ENCODE measurements around the gene PRPF8. TPM values are rescaled to one million over a fixed set of nuclear protein-coding genes. Genes with fewer than 3 reads are reported as not detected.

Gene PRPF8
- total and polyA plus RNA-seq, 2 of the 13 experiments (the other 11 are each of a cell fraction or from before 2014, with no cell fraction given), result 112 to 179 TPM

- ATAC-seq (no peak), DNase-seq (ENCODE audit: low spot score) (no peak), FAIRE-seq (no peak)
- ChIA-PET POLR2A (no interaction called here), CTCF (ENCODE audit: low intra/inter-chr PET ratio, low total read pairs) (no interaction called here)
- no peak overlapping the region for H3K9ac ChIP-seq (ENCODE audit: insufficient read depth, low read depth, low read length)
- H3K4me1 ChIP-seq (ENCODE audit: insufficient read depth, low read length), result peaks cover 50% of the 10 kb centered on the region
- no peaks in the 10 kb centered on the region for H3K9me3 ChIP-seq (ENCODE audit: low read length)
- 94% methylated on average over 7 of the region's 7 CpGs for WGBS (ENCODE audit: low lambda C conversion rate)
- no peak overlapping the region for H3K27ac ChIP-seq (ENCODE audit: extremely low read length, insufficient read depth, low read length)
- no peaks in the 10 kb centered on the region; a peak in 2 of 5 replicates for H3K36me3 ChIP-seq (replicated peaks in 1 of 2; ENCODE audit: control insufficient read depth in 1 of 2, insufficient read depth in 2 of 2, low read length in 2 of 2)
- no peak overlapping the region for H2AFZ ChIP-seq (ENCODE audit: low read length)
- in situ Hi-C loops (cut with HindIII; ENCODE audit: extremely low pct_ligation_motif_present, low pct_unique_long_range_greater_than_20kb), result no loop called here
- H3K4me2 ChIP-seq (ENCODE audit: low read depth, low read length), result no peak overlapping the region
- intact Hi-C loops (cut with micrococcal nuclease; ENCODE audit: unreplicated experiment), result no loop called here
- H4K20me1 ChIP-seq (ENCODE audit: insufficient read depth, low read length), result no peaks in the 10 kb centered on the region
- no peaks in the 10 kb centered on the region for H3K27me3 ChIP-seq (ENCODE audit: control insufficient read depth in 1 of 2, insufficient read depth in 2 of 2, low read length in 2 of 2)
- no peaks in the 10 kb centered on the region for H3K79me2 ChIP-seq (ENCODE audit: insufficient read depth, low read length)
- BruUV-seq (replicated peaks), result no TSS peak
- no peak overlapping the region for H3K4me3 ChIP-seq (replicated peaks in 1 of 3; ENCODE audit: insufficient read depth in 1 of 3, low read depth in 2 of 3, low read length in 3 of 3)
- no peak for TF ChIP-seq SSRP1 (CRISPR knock-in tag; IDR thresholded peaks at IDR 0.05)
- no peak for TF ChIP-seq NONO (IDR thresholded peaks at IDR 0.05)
- TF ChIP-seq NONO (CRISPR knock-in tag; conservative IDR thresholded peaks at IDR 0.05), result no peak
- TF ChIP-seq ZBTB2 (CRISPR knock-in tag; IDR thresholded peaks at IDR 0.05; ENCODE audit: low read depth), result no peak
- no peak for TF ChIP-seq CSRNP2 (CRISPR knock-in tag; conservative IDR thresholded peaks at IDR 0.05; ENCODE audit: low read depth)
- TF ChIP-seq FOXP1 (IDR thresholded peaks at IDR 0.05), result no peak
- TF ChIP-seq FOXP1 (CRISPR knock-in tag; IDR thresholded peaks at IDR 0.05), result no peak
- TF ChIP-seq BCL3 (CRISPR knock-in tag; IDR thresholded peaks at IDR 0.05), result no peak
- TF ChIP-seq ZHX2 (IDR thresholded peaks at IDR 0.05; ENCODE audit: low read depth), result no peak
- no peak for TF ChIP-seq ZHX2 (CRISPR knock-in tag; IDR thresholded peaks at IDR 0.05; ENCODE audit: borderline replicate concordance)
- TF ChIP-seq ZNF205 (CRISPR knock-in tag; IDR thresholded peaks at IDR 0.05), result no peak
- TF ChIP-seq PRDM4 (CRISPR knock-in tag; IDR thresholded peaks at IDR 0.05; ENCODE audit: borderline replicate concordance), result no peak
- TF ChIP-seq ZNF138 (CRISPR knock-in tag; IDR thresholded peaks at IDR 0.05; ENCODE audit: low read depth), result no peak
- no peak for TF ChIP-seq PPARG (CRISPR knock-in tag; conservative IDR thresholded peaks at IDR 0.05)
Measured at GRCh38 chr17:1608676-1609075, 76.0 kb downstream of the PRPF8 start.
